IPS-15b (cell line): ENCODE results near the gene MTX2.

Experiments used
- H3K27me3 ChIP-seq: one replicate; pipeline ENCODE4 v1.6.1; 2013; ENCODE audit warnings: low read length; ENCODE audit not compliant: control insufficient read depth, insufficient read depth
- H3K36me3 ChIP-seq: one replicate; pipeline ENCODE4 v1.6.1; 2013; ENCODE audit warnings: low read length; ENCODE audit not compliant: control insufficient read depth, insufficient read depth
- H3K4me1 ChIP-seq: one replicate; pipeline ENCODE4 v1.6.1; 2013; ENCODE audit warnings: mild to moderate bottlenecking, low read length; ENCODE audit not compliant: control insufficient read depth, insufficient read depth
- H3K4me3 ChIP-seq: one replicate; pipeline ENCODE4 v1.5.1; 2013; ENCODE audit warnings: low read depth, low read length
- H3K9ac ChIP-seq: one replicate; pipeline ENCODE4 v1.6.1; 2013; ENCODE audit warnings: low read depth, mild to moderate bottlenecking, low read length
- H3K9me3 ChIP-seq: one replicate; pipeline ENCODE4 v1.6.1; 2013; ENCODE audit warnings: mild to moderate bottlenecking, low read length; ENCODE audit not compliant: control insufficient read depth, insufficient read depth

The MTX2 gene

DNA sequence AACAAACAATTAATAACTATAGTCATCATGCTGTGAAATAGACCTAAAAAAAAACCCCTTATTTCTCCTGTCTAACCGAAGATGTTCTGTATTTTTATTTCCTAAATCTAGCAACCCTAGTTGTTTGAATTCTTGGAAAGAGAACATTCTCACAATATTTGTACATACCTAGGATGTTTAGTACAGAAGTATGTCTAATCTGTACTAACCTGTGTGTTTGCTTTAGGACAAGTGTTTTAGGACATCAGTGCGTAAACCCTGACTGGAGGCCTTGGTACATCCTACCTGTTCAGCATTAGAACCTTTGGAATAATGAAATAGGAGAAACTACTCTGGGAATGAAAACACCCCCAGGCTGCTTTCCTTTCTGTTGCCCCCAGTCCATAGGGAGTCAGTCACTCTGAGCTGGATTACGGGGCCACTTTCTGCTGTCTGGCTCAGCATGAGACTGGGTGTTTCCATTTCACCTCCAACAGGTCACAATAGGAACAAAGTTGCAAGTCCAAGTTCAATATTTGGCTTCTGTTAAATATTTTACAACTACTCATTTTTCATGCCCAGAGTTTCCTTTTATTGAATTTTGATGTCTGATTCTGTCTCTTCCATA is 114.7 kb downstream of the MTX2 start:
- Histone ChIP-seq H3K9ac (no peak overlapping the region), H3K4me3 (no peak overlapping the region), H3K4me1 (no peaks in the 10 kb centered on the region), H3K9me3 (no peaks in the 10 kb centered on the region), H3K27me3 (no peaks in the 10 kb centered on the region), H3K36me3 (no peaks in the 10 kb centered on the region)

- no peaks in the 10 kb centered on the region for H3K9me3 ChIP-seq
- no peaks in the 10 kb centered on the region for H3K4me1 ChIP-seq
- no peaks in the 10 kb centered on the region for H3K36me3 ChIP-seq
- no peak overlapping the region for H3K4me3 ChIP-seq
- no peak overlapping the region for H3K9ac ChIP-seq
- no peaks in the 10 kb centered on the region for H3K27me3 ChIP-seq
Observed at GRCh38 chr2:176385219-176385759, 116.0 kb downstream of the MTX2 start.

DNA sequence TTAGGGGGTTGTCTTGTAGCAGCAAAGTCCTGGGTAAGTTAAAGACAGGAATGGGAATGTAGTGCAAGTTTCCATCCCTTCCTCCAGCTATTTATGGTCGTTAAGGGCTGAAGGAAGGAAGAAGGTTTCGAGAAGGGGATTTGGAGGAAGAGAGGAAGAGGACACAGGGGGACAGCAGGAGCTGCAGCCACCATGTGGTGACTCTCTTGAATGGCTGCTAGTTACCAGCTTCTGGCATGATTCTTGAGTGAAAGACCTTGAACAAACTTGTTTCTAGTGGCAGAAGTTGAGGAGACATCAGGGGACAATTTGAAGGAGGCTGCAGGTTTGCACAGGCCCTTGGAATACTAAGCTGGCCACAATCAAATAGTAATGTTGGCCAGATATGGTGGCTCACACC is 116.6 kb downstream of the MTX2 start:
- Histone ChIP-seq H3K9me3 (no peaks in the 10 kb centered on the region), H3K9ac (no peak overlapping the region), H3K27me3 (no peaks in the 10 kb centered on the region), H3K4me3 (no peak overlapping the region), H3K4me1 (no peaks in the 10 kb centered on the region), H3K36me3 (no peaks in the 10 kb centered on the region)
